T47D (cell line): ENCODE measurements around the gene INPP5E.
"Not testable (repeated sequence)": the region's sequence is repeated elsewhere in the genome, so short reads cannot be mapped to it uniquely, and the experiment has no call there.

ENCODE experiments used
- DNase-seq, 2 experiments: peaks; one replicate each; pipeline versions ENCODE4 v3.0.0 to v3.0.0-alpha.2; 2011 to 2012; ENCODE audit warnings: low read depth in 1 of 2, low spot score in 1 of 2
- JUND ChIP-seq: IDR thresholded peaks from 2 replicates; pipeline ENCODE4 v1.6.1; 2012; ENCODE audit warnings: low read depth
- in situ Hi-C: cut with HindIII; loops from 2 replicates; pipeline ENCODE4 v1.10.0; 2016; ENCODE audit warnings: low sequenced_read_pairs, low pct_unique_long_range_greater_than_20kb

The INPP5E gene

GRCh38 chr9:136437430-136437829, 2.2 kb downstream of the INPP5E start:
- peak in 1 of 2 experiments; percentile 34 for DNase-seq
- no peak for TF ChIP-seq JUND
- in situ Hi-C loops, result no loop called here

GRCh38 chr9:136436055-136436634, 3.5 kb downstream of the INPP5E start:
- TF ChIP-seq JUND, result no peak
- in situ Hi-C loops, result no loop called here
- no peak for DNase-seq

- in situ Hi-C loops, result no loop called here
- DNase-seq, result no peak
- no peak for TF ChIP-seq JUND
These were observed 5.0 kb downstream of the INPP5E start for GRCh38 chr9:136434580-136435169.

GRCh38 chr9:136433849-136434579, 5.6 kb downstream of the INPP5E start:
- in situ Hi-C loops, result no loop called here
- no peak for DNase-seq
- TF ChIP-seq JUND, result no peak

GRCh38 chr9:136433043-136433715, 6.5 kb downstream of the INPP5E start:
- no peak for TF ChIP-seq JUND
- DNase-seq, result no peak
- in situ Hi-C loops, result no loop called here

GRCh38 chr9:136432591-136432990, 7.1 kb downstream of the INPP5E start:
- in situ Hi-C loops, result no loop called here
- TF ChIP-seq JUND, result no peak
- no peak for DNase-seq

- in situ Hi-C loops, result no loop called here
- no peak for DNase-seq
- no peak for TF ChIP-seq JUND
These were observed 7.8 kb downstream of the INPP5E start for GRCh38 chr9:136431782-136432350.

GRCh38 chr9:136430588-136431234, 8.9 kb downstream of the INPP5E start:
- no peak for TF ChIP-seq JUND
- in situ Hi-C loops, result no loop called here
- no peak for DNase-seq

- TF ChIP-seq JUND, result no peak
- in situ Hi-C loops, result no loop called here
These were observed 9.8 kb downstream of the INPP5E start for GRCh38 chr9:136429683-136430491.

GRCh38 chr9:136429075-136429628, 10.5 kb downstream of the INPP5E start:
- no peak for DNase-seq
- in situ Hi-C loops, result no loop called here
- TF ChIP-seq JUND, result no peak

More at GRCh38 chr9:136429683-136430491, 9.8 kb downstream of the INPP5E start:
- DNase-seq, result no peak

- TF ChIP-seq JUND, result no peak
- in situ Hi-C loops, result no loop called here
- no peak for DNase-seq
These were observed 12.9 kb downstream of the INPP5E start for GRCh38 chr9:136426787-136427186.

- in situ Hi-C loops, DNase-seq: not testable (repeated sequence)
These were observed 14.3 kb downstream of the INPP5E start for GRCh38 chr9:136425367-136425766.
